Fibroblast of lung (primary cell): ENCODE measurements around the gene WDR93. TPM values are rescaled to one million over a fixed set of nuclear protein-coding genes. Genes with fewer than 3 reads are reported as not detected.

Source experiments
- DNase-seq, 2 donors: peaks; one replicate each; pipeline versions ENCODE4 v3.0.0 to v3.0.0-alpha.2; 2010; ENCODE audit warnings: low read depth in 2 of 2
- H2AFZ ChIP-seq: 2 replicates; pipeline ENCODE4 v1.5.1; 2012; ENCODE audit warnings: low read length, control low read depth, inconsistent platforms
- H3K27ac ChIP-seq: 2 replicates; pipeline ENCODE4 v1.5.1; 2011; ENCODE audit warnings: low read length, control low read depth; ENCODE audit not compliant: insufficient read depth
- H3K27me3 ChIP-seq: 2 replicates; pipeline ENCODE4 v1.5.1; 2011; ENCODE audit warnings: mild to moderate bottlenecking, low read length; ENCODE audit not compliant: control insufficient read depth, insufficient read depth
- H3K36me3 ChIP-seq: 2 replicates; pipeline ENCODE4 v1.5.1; 2011; ENCODE audit warnings: low read length; ENCODE audit not compliant: control insufficient read depth, insufficient read depth
- H3K4me1 ChIP-seq: 2 replicates; pipeline ENCODE4 v1.5.1; 2011; ENCODE audit warnings: low read length; ENCODE audit not compliant: control insufficient read depth, insufficient read depth; ENCODE audit errors: extremely low read depth
- H3K4me2 ChIP-seq: 2 replicates; pipeline ENCODE4 v1.5.1; 2011; ENCODE audit warnings: low read length, control low read depth; ENCODE audit not compliant: insufficient read depth; ENCODE audit errors: extremely low read depth
- H3K4me3 ChIP-seq, 4 experiments: fragments of 200-600 bp in 1 of 4; sonication (generic) in 1 of 4; replicated peaks in 1 of 4; 2 replicates each; pipeline ENCODE4 v1.5.1; 2011 to 2016; ENCODE audit warnings: low read length in 4 of 4, low read depth in 3 of 4, mild to moderate bottlenecking in 3 of 4, control low read depth in 2 of 4, inconsistent platforms in 1 of 4, mixed read lengths in 1 of 4; ENCODE audit not compliant: insufficient read depth in 1 of 4; ENCODE audit errors: control extremely low read depth in 1 of 4
- H3K79me2 ChIP-seq: 2 replicates; pipeline ENCODE4 v1.5.1; 2012; ENCODE audit warnings: mild to moderate bottlenecking, low read length, inconsistent platforms; ENCODE audit not compliant: control insufficient read depth, insufficient read depth
- H3K9ac ChIP-seq: 2 replicates; pipeline ENCODE4 v1.5.1; 2011; ENCODE audit warnings: mild to moderate bottlenecking, low read length, control low read depth; ENCODE audit not compliant: insufficient read depth
- H3K9me3 ChIP-seq: 2 replicates; pipeline ENCODE4 v1.5.1; 2012; ENCODE audit warnings: low read depth, low read length; ENCODE audit not compliant: control insufficient read depth, insufficient read depth
- H4K20me1 ChIP-seq: 2 replicates; pipeline ENCODE4 v1.5.1; 2011; ENCODE audit warnings: low read length; ENCODE audit not compliant: control insufficient read depth, insufficient read depth; ENCODE audit errors: extremely low read depth
- EZH2 ChIP-seq: IDR thresholded peaks from 2 replicates; pipeline ENCODE4 v1.5.1; 2012; ENCODE audit warnings: low read length, control low read depth, mild to moderate bottlenecking; ENCODE audit errors: missing control alignments
- polyA plus RNA-seq, 2 donors: library from polyadenylated mRNA; depleted of rRNA in 1 of 2; stranded (reverse) in 1 of 2; unstranded in 1 of 2; fragments of >200 nt; gene quantifications; 2 replicates each; pipeline ENCODE4 v1.2.1, GENCODE V29; 2011 to 2012; ENCODE audit warnings: missing spikeins in 1 of 2
- total RNA-seq: library from RNA; depleted of rRNA; stranded (reverse); fragments of >200 nt; gene quantifications from 2 replicates; pipeline ENCODE4 v1.2.1, GENCODE V29; 2014
- TF ChIP-seq, protein P1 (sequence below), 2 donors: IDR thresholded peaks in 1 of 2; conservative IDR thresholded peaks in 1 of 2; 1 replicate in 1 of 2; 2 replicates in 1 of 2; pipeline ENCODE4 v1.5.1; 2011 to 2012; ENCODE audit warnings: low read length in 2 of 2, control low read depth in 1 of 2, inconsistent platforms in 1 of 2, low read depth in 1 of 2, mild to moderate bottlenecking in 1 of 2

WDR93 gene
- total and polyA plus RNA-seq, 2 donors (not counting 1 experiment from before 2014, with no cell fraction given): 0.14 to 0.17 TPM

DNA sequence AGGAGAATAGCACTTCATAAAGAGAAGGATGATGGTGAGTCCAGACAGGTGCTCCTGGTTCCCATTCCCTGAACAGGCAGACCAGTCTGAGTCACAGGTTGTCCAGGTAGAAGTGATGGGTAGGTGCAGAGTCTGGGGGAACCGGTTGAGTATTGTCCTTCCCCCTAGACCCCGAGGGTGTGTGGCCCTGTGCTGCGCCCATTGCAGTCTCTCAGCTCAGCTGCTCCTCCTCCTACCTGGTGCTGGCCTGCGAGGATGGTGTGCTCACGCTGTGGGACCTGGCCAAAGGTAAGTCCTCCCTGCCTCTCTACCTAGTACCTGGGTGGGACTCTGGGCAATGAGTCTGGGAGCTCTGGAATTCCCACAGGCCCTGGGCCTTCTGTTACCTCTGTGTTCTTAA lies 40.7 kb downstream of the WDR93 start:
- H3K4me2 ChIP-seq: no peak overlapping the region
- no peaks in the 10 kb centered on the region for H3K79me2 ChIP-seq
- no peak for TF ChIP-seq EZH2
- TF ChIP-seq, protein P1, sequence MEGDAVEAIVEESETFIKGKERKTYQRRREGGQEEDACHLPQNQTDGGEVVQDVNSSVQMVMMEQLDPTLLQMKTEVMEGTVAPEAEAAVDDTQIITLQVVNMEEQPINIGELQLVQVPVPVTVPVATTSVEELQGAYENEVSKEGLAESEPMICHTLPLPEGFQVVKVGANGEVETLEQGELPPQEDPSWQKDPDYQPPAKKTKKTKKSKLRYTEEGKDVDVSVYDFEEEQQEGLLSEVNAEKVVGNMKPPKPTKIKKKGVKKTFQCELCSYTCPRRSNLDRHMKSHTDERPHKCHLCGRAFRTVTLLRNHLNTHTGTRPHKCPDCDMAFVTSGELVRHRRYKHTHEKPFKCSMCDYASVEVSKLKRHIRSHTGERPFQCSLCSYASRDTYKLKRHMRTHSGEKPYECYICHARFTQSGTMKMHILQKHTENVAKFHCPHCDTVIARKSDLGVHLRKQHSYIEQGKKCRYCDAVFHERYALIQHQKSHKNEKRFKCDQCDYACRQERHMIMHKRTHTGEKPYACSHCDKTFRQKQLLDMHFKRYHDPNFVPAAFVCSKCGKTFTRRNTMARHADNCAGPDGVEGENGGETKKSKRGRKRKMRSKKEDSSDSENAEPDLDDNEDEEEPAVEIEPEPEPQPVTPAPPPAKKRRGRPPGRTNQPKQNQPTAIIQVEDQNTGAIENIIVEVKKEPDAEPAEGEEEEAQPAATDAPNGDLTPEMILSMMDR (conservative IDR thresholded peaks at IDR 0.05 in 1 of 2, IDR thresholded peaks at IDR 0.05 in 1 of 2; ENCODE audit: low read depth in 1 of 2, low read length in 2 of 2): no peak
- H3K27ac ChIP-seq: no peak overlapping the region
- H3K4me3 ChIP-seq: no peak overlapping the region
- H2AFZ ChIP-seq: no peak overlapping the region
- DNase-seq: no peak
- peaks cover 39% of the 10 kb centered on the region for H3K27me3 ChIP-seq
- no peaks in the 10 kb centered on the region for H3K9me3 ChIP-seq
- H3K9ac ChIP-seq: no peak overlapping the region
- no peaks in the 10 kb centered on the region for H4K20me1 ChIP-seq
- H3K36me3 ChIP-seq: no peaks in the 10 kb centered on the region
- no peaks in the 10 kb centered on the region for H3K4me1 ChIP-seq

DNA sequence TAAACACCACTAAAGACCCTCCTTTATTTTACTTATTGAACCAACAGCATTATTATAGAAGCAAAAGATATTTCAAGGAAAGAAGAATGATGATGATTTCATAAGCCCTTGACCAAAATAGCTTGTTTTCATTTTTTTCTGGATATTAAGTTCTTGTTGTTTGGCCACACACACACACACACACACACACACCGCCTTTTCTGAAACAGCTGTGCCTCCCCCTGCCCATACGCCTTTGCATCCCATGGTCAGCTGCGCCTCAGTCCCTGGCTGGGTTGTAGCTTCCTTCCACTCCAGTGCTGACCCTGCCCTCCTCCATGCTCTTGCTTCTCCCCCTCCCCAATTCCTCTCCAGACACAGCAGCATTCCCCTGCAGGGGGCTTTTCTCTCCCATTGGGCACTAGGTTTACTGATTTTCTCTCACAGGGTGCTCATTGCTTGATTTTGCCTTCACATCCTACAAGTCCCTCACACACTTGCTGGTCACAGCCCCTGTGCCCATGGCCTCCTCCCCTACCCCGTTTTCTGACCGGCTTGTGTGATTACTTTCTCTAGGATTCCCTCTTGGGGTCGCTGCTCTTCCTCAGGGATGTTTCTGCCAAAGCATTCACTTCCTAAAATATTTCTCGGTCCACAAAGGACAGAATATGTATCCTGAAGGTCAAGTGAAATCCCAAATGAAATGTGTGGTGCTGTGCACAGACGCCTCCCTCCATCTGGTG lies 42.0 kb downstream of the WDR93 start:
- no peaks in the 10 kb centered on the region for H3K4me1 ChIP-seq
- peaks cover 35% of the 10 kb centered on the region for H3K27me3 ChIP-seq
- no peak overlapping the region for H3K4me2 ChIP-seq
- no peaks in the 10 kb centered on the region for H3K9me3 ChIP-seq
- no peak for DNase-seq
- no peaks in the 10 kb centered on the region for H3K36me3 ChIP-seq
- H3K27ac ChIP-seq: no peak overlapping the region
- H4K20me1 ChIP-seq: no peaks in the 10 kb centered on the region
- H2AFZ ChIP-seq: no peak overlapping the region
- no peak overlapping the region for H3K4me3 ChIP-seq
- no peak for TF ChIP-seq EZH2
- TF ChIP-seq, protein P1 (conservative IDR thresholded peaks at IDR 0.05 in 1 of 2, IDR thresholded peaks at IDR 0.05 in 1 of 2; ENCODE audit: low read depth in 1 of 2, low read length in 2 of 2): no peak
- H3K9ac ChIP-seq: no peak overlapping the region
- H3K79me2 ChIP-seq: no peaks in the 10 kb centered on the region

DNA sequence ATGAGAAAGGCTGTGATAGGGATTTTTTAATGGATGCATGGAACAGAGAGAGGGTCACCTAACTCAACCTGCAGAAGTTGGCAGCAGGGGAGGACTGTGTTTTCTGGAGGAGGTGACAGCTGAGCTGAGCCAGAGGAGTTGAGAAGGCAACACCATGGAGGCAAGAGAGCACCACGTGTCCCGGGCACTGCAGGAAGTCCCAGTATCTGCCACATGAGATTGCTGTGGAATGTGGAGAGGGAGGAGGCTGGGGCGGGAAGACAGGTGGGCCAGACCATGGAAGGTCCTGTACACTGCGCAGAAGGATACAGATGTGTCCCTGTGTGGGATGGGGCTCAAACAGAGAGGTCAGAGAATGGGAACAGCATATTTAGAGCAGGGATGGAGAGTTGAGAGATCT lies 45.2 kb downstream of the WDR93 start:
- H3K27me3 ChIP-seq: peaks cover 26% of the 10 kb centered on the region
- no peak for TF ChIP-seq EZH2
- TF ChIP-seq, protein P1 (conservative IDR thresholded peaks at IDR 0.05 in 1 of 2, IDR thresholded peaks at IDR 0.05 in 1 of 2; ENCODE audit: low read depth in 1 of 2, low read length in 2 of 2): no peak

More for the DNA sequence above, 45.2 kb downstream of the WDR93 start:
- Histone ChIP-seq H3K4me2 (no peak overlapping the region), H3K79me2 (no peaks in the 10 kb centered on the region), H3K36me3 (no peaks in the 10 kb centered on the region), H3K4me1 (no peaks in the 10 kb centered on the region), H3K9me3 (no peaks in the 10 kb centered on the region), H4K20me1 (no peaks in the 10 kb centered on the region), H3K9ac (no peak overlapping the region), H2AFZ (no peak overlapping the region), H3K27ac (no peak overlapping the region), H3K4me3 (no peak overlapping the region)
- no peak for DNase-seq
